HepG2 (cell line): Measurements from ENCODE around the gene IGSF8. TPM values are rescaled to one million over a fixed set of nuclear protein-coding genes. Genes with fewer than 3 reads are reported as not detected.

Experiments used
- ATAC-seq: fragments of 200-7000 bp; cut with Tn5 transposase; 3 replicates; pipeline ENCODE4 v1.9.1; 2020; ENCODE audit warnings: mild to moderate bottlenecking, moderate library complexity
- BruUV-seq: library from RNA; stranded (reverse); fragments of 400-500 nt; replicated peaks from 2 replicates; lab custom pipeline; 2021; lab: Mats Ljungman, UMichigan
- CTCF ChIA-PET: fragments of 300-600 bp; formaldehyde crosslinking; extraction: SDS; loops from one replicate; lab custom pipeline; 2021; ENCODE audit warnings: low total read pairs, inconsistent platforms, low intra/inter-chr PET ratio; lab: Yijun Ruan, JAX
- POLR2A ChIA-PET: fragments of 350-600 bp; sonication (Branson Sonifier 250); formaldehyde crosslinking; loops from one replicate; lab custom pipeline; 2020; ENCODE audit warnings: antibody characterized with exemption, inconsistent platforms; lab: Yijun Ruan, JAX
- DNase-seq: peaks from one replicate; pipeline ENCODE4 v3.0.0-alpha.2; 2015; ENCODE audit warnings: low spot score
- FAIRE-seq: peaks from 3 replicates; lab custom pipeline; 2011; peaks lifted over from hg19 to GRCh38; lab: Jason Lieb, UNC
- H2AFZ ChIP-seq: one replicate; pipeline ENCODE4 v1.6.1; 2011; ENCODE audit warnings: low read length, inconsistent platforms
- H3K27ac ChIP-seq: fragments of 300-600 bp; 3 replicates; pipeline ENCODE4 v1.8.0; 2011; ENCODE audit warnings: mixed run types, mild to moderate bottlenecking, mixed read lengths, low read length, inconsistent platforms; ENCODE audit not compliant: insufficient read depth; ENCODE audit errors: extremely low read length
- H3K27me3 ChIP-seq, 2 experiments: fragments of 200-600 bp in 1 of 2; 2 replicates in 1 of 2; 3 replicates in 1 of 2; pipeline versions ENCODE4 v1.6.0 to v1.8.0; 2011; ENCODE audit warnings: low read length in 2 of 2, mild to moderate bottlenecking in 2 of 2, moderate library complexity in 2 of 2, inconsistent platforms in 1 of 2; ENCODE audit not compliant: insufficient read depth in 2 of 2, control insufficient read depth in 1 of 2
- H3K36me3 ChIP-seq, 2 experiments: fragments of 200-600 bp in 1 of 2; replicated peaks in 1 of 2; 2 replicates in 1 of 2; 3 replicates in 1 of 2; pipeline versions ENCODE4 v1.5.1 to v1.8.0; 2011; ENCODE audit warnings: low read length in 2 of 2, inconsistent platforms in 1 of 2; ENCODE audit not compliant: insufficient read depth in 2 of 2, control insufficient read depth in 1 of 2
- H3K4me1 ChIP-seq: 2 replicates; pipeline ENCODE4 v1.5.1; 2012; ENCODE audit warnings: low read length, inconsistent platforms; ENCODE audit not compliant: insufficient read depth
- H3K4me2 ChIP-seq: 2 replicates; pipeline ENCODE4 v1.6.0; 2011; ENCODE audit warnings: low read depth, low read length, inconsistent platforms
- H3K4me3 ChIP-seq, 3 experiments: fragments of 200-600 bp in 1 of 3; sonication (generic), shearing (Covaris generic) in 1 of 3; replicated peaks in 1 of 3; 2 replicates each; pipeline ENCODE4 v1.5.1; 2011 to 2016; ENCODE audit warnings: low read length in 3 of 3, inconsistent platforms in 2 of 3, low read depth in 2 of 3, mild to moderate bottlenecking in 2 of 3, control low read depth in 1 of 3, mixed read lengths in 1 of 3; ENCODE audit not compliant: insufficient read depth in 1 of 3
- H3K79me2 ChIP-seq: one replicate; pipeline ENCODE4 v1.6.1; 2011; ENCODE audit warnings: low read length, inconsistent platforms; ENCODE audit not compliant: insufficient read depth
- H3K9ac ChIP-seq: 2 replicates; pipeline ENCODE4 v1.6.0; 2011; ENCODE audit warnings: mild to moderate bottlenecking, low read depth, low read length, inconsistent platforms; ENCODE audit not compliant: insufficient read depth
- H3K9me3 ChIP-seq: 2 replicates; pipeline ENCODE4 v1.5.1; 2012; ENCODE audit warnings: mild to moderate bottlenecking, low read length
- H4K20me1 ChIP-seq: 2 replicates; pipeline ENCODE4 v1.6.0; 2011; ENCODE audit warnings: inconsistent platforms, mild to moderate bottlenecking, low read length, moderate library complexity; ENCODE audit not compliant: insufficient read depth
- PAF1 ChIP-seq: IDR thresholded peaks from 2 replicates; pipeline ENCODE4 v1.6.1; 2016; ENCODE audit warnings: missing genetic modification reagents, missing compliant biosample characterization
- PRPF4 ChIP-seq: fragments of 200-400 bp; formaldehyde crosslinking; IDR thresholded peaks from 2 replicates; pipeline ENCODE4 v1.6.1; 2016; ENCODE audit warnings: low read length, low read depth; ENCODE audit not compliant: poor library complexity, severe bottlenecking
- SMARCE1 ChIP-seq: fragments of 450-650 bp; IDR thresholded peaks from 2 replicates; pipeline ENCODE4 v1.6.1; 2017; ENCODE audit warnings: borderline replicate concordance
- TEAD3 ChIP-seq: optimal IDR thresholded peaks from 2 replicates; pipeline ENCODE3; 2016; ENCODE audit warnings: borderline replicate concordance
- ZNF629 ChIP-seq: sonication (generic); formaldehyde crosslinking; conservative IDR thresholded peaks from 2 replicates; pipeline ENCODE4 v1.5.0; 2020; ENCODE audit warnings: missing genetic modification reagents
- ZNF7 ChIP-seq: IDR thresholded peaks from 2 replicates; pipeline ENCODE4 v1.6.1; 2016; ENCODE audit warnings: missing biosample characterization, missing genetic modification reagents
- WGBS: methylation state at CpG from one replicate; pipeline ENCODE4 v1.1.6; 2017; ENCODE audit warnings: low lambda C conversion rate; 5-methylcytosine and 5-hydroxymethylcytosine counted together
- in situ Hi-C: cut with HindIII; loops from 2 replicates; pipeline ENCODE4 v1.10.0; 2017; ENCODE audit warnings: low pct_unique_long_range_greater_than_20kb; ENCODE audit not compliant: extremely low pct_ligation_motif_present
- intact Hi-C: fragments of 100-400 bp; cut with micrococcal nuclease; formaldehyde crosslinking; loops from one replicate; pipeline ENCODE4 v1.10.0; 2022; ENCODE audit not compliant: unreplicated experiment
- polyA plus RNA-seq, 8 experiments: library from polyadenylated mRNA; depleted of rRNA in 3 of 8; stranded (reverse) in 7 of 8; unstranded in 1 of 8; fragments of >200 nt; fragmentation: Illumina TruSeq in 4 of 8; extraction: Trizol in 4 of 8; gene quantifications; 2 replicates each; pipeline versions ENCODE4 v1.2.1 to v1.2.3, GENCODE V29; 2011 to 2016; ENCODE audit warnings: low read depth in 4 of 8, missing spikeins in 1 of 8, mixed read lengths in 1 of 8; ENCODE audit not compliant: insufficient read depth in 1 of 8
- total RNA-seq, 5 experiments: library from RNA; depleted of rRNA; stranded (reverse); fragments of >200 nt; fragmentation: Illumina TruSeq; extraction: Trizol; gene quantifications; 2 replicates each; pipeline ENCODE4 v1.2.3, GENCODE V29; 2016; ENCODE audit warnings: low read depth in 1 of 5
- TF ChIP-seq, protein P1 (sequence below): IDR thresholded peaks from 2 replicates; pipeline ENCODE4 v1.6.1; 2018; ENCODE audit warnings: missing genetic modification reagents, mild to moderate bottlenecking, missing compliant biosample characterization

Gene IGSF8
- total and polyA plus RNA-seq, 2 of the 13 experiments (the other 11 are each of a cell fraction or from before 2014, with no cell fraction given), result 24.0 to 41.0 TPM

DNA sequence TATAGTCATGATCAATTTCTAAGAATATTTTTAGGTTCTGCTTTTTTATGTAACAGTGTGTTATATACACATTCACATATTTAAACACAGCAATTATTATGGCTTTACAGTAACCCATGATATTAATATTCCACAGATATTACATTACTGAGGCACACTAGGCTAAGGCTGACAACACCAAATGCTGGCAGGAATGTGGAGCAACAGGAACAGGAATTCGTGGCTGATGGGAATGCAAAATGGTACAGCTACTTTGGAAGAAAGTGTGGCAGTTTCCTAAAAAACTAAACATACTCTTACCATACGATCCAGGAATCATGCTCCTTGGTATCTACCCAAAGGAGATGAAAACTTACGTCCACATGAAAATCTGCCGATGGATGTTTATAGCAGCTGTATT lies 19.0 kb downstream of the IGSF8 start:
- H3K79me2 ChIP-seq, result no peaks in the 10 kb centered on the region
- POLR2A ChIA-PET, result no interaction called here
- ATAC-seq (no peak), FAIRE-seq (no peak), DNase-seq (no peak)
- no TSS peak for BruUV-seq
- H3K9me3 ChIP-seq, result no peaks in the 10 kb centered on the region
- H3K4me2 ChIP-seq, result no peak overlapping the region
- peaks cover 59% of the 10 kb centered on the region for H3K4me1 ChIP-seq
- intact Hi-C loops (loop anchor here (5.0 kb wide), 1 partner anchor 142 kb away; no protein-coding TSS in a partner anchor), in situ Hi-C loops (no loop called here)
- H2AFZ ChIP-seq, result no peak overlapping the region
- CTCF ChIA-PET, result interaction anchor here (1.2 to 3.3 kb wide), 4 partner anchors 25 to 143 kb away, joined by 3 to 29 read pairs (median 8); no protein-coding TSS in a partner anchor
- 70% methylated on average over 4 of the region's 4 CpGs for WGBS
- H3K4me3 ChIP-seq, result no peak overlapping the region
- TF ChIP-seq PAF1 (CRISPR knock-in tag), result no peak
- TF ChIP-seq, protein P1, sequence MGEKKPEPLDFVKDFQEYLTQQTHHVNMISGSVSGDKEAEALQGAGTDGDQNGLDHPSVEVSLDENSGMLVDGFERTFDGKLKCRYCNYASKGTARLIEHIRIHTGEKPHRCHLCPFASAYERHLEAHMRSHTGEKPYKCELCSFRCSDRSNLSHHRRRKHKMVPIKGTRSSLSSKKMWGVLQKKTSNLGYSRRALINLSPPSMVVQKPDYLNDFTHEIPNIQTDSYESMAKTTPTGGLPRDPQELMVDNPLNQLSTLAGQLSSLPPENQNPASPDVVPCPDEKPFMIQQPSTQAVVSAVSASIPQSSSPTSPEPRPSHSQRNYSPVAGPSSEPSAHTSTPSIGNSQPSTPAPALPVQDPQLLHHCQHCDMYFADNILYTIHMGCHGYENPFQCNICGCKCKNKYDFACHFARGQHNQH (CRISPR knock-in tag), result no peak
- peak; percentile 46 for TF ChIP-seq TEAD3 (CRISPR knock-in tag)
- no peak for TF ChIP-seq PRPF4
- no peak for TF ChIP-seq SMARCE1
- TF ChIP-seq ZNF7 (CRISPR knock-in tag), result peak; percentile 93
- TF ChIP-seq ZNF629, result no peak
- no peaks in the 10 kb centered on the region for H3K36me3 ChIP-seq
- no peak overlapping the region for H3K9ac ChIP-seq
- no peak overlapping the region for H3K27ac ChIP-seq
- no peaks in the 10 kb centered on the region for H4K20me1 ChIP-seq
- no peaks in the 10 kb centered on the region for H3K27me3 ChIP-seq
